Uterus (tissue), 2 donors: ENCODE results near the gene MRPL55.

Experiments used
- CTCF ChIP-seq, 4 experiments: fragments of 200-600 bp in 2 of 4; fragments of 450-650 bp in 2 of 4; sonication (generic) in 2 of 4; IDR thresholded peaks; one replicate each; pipeline ENCODE4 v1.5.1; 2016 to 2019; ENCODE audit warnings: antibody characterized with exemption in 4 of 4, mild to moderate bottlenecking in 2 of 4, moderate library complexity in 1 of 4
- POLR2A ChIP-seq, 2 donors: fragments of 450-650 bp; IDR thresholded peaks; one replicate each; pipeline ENCODE4 v1.6.1; 2016; ENCODE audit warnings: antibody characterized with exemption in 2 of 2, mild to moderate bottlenecking in 1 of 2, moderate library complexity in 1 of 2

GRCh38 chr1:228089519-228090380 lies 19.3 kb downstream of the MRPL55 start:
- TF ChIP-seq CTCF (IDR thresholded peaks at IDR 0.05) (no peak), POLR2A (IDR thresholded peaks at IDR 0.05) (no peak)
